Transverse colon (tissue), 4 donors: ENCODE measurements around the gene ATAD3C. TPM values are rescaled to one million over a fixed set of nuclear protein-coding genes. Genes with fewer than 3 reads are reported as not detected.

ENCODE experiments used
- DNase-seq: peaks from one replicate; pipeline ENCODE4 v3.0.0-alpha.2; 2019
- H3K27ac ChIP-seq, 4 donors: fragments of 200-600 bp; sonication (generic); 2 replicates each; pipeline ENCODE4 v1.5.1; 2016 to 2018; ENCODE audit warnings: inconsistent platforms in 4 of 4
- H3K27me3 ChIP-seq: fragments of 200-600 bp; sonication (generic); 2 replicates; pipeline ENCODE4 v1.5.1; 2017; ENCODE audit warnings: inconsistent platforms
- H3K36me3 ChIP-seq, 4 donors: fragments of 200-600 bp; sonication (generic); 2 replicates each; pipeline ENCODE4 v1.5.1; 2017 to 2019; ENCODE audit warnings: inconsistent platforms in 4 of 4
- H3K4me1 ChIP-seq, 4 donors: fragments of 200-600 bp; sonication (generic); 2 replicates each; pipeline ENCODE4 v1.5.1; 2017 to 2020; ENCODE audit warnings: inconsistent platforms in 4 of 4
- H3K4me3 ChIP-seq, 4 donors: fragments of 200-600 bp; sonication (generic); 1 replicate in 1 of 4; 2 replicates in 3 of 4; pipeline versions ENCODE4 v1.5.1 to v1.6.1; 2017 to 2019; ENCODE audit warnings: inconsistent platforms in 4 of 4
- H3K9me3 ChIP-seq, 2 donors: fragments of 200-600 bp; sonication (generic); 2 replicates each; pipeline ENCODE4 v1.5.1; 2017 to 2019; ENCODE audit warnings: inconsistent platforms in 2 of 2
- EP300 ChIP-seq: sonication (generic); formaldehyde crosslinking; IDR thresholded peaks from one replicate; pipeline ENCODE4 v1.6.1; 2017; ENCODE audit warnings: antibody characterized with exemption, low read depth
- POLR2A ChIP-seq: fragments of 450-650 bp; IDR thresholded peaks from one replicate; pipeline ENCODE4 v1.6.1; 2016; ENCODE audit warnings: antibody characterized with exemption, mild to moderate bottlenecking, moderate library complexity
- POLR2AphosphoS5 ChIP-seq, 3 donors: sonication (generic); formaldehyde crosslinking; IDR thresholded peaks; one replicate each; pipeline ENCODE4 v1.6.1; 2016; ENCODE audit warnings: antibody characterized with exemption in 3 of 3
- WGBS, 2 donors: methylation state at CpG; one replicate each; pipeline ENCODE4 v1.1.5; 2018; ENCODE audit warnings: low coverage in 1 of 2; 5-methylcytosine and 5-hydroxymethylcytosine counted together
- in situ Hi-C, 4 donors: fragments of 200-750 bp; cut with MboI; loops; one replicate each; pipeline versions ENCODE4 v1.15.0 to v1.15.1; 2017; ENCODE audit warnings: low sequenced_read_pairs in 3 of 4, low pct_ligation_motif_present in 1 of 4, low pct_unique_long_range_greater_than_20kb in 1 of 4
- intact Hi-C: fragments of 100-400 bp; cut with DNase I; formaldehyde crosslinking; loops from one replicate; pipeline ENCODE4 v1.15.1; 2023; ENCODE audit warnings: low total_unique reads
- total RNA-seq, 4 donors: library from RNA; depleted of rRNA; stranded (reverse); fragments of >200 nt; gene quantifications; one replicate each; pipeline ENCODE4 v1.1.0, GENCODE V29; 2016
- TF ChIP-seq, protein P1 (sequence below), 5 experiments: fragments of 200-600 bp in 3 of 5; fragments of 450-650 bp in 2 of 5; sonication (generic) in 3 of 5; IDR thresholded peaks; 1 replicate in 2 of 5; 2 replicates in 3 of 5; pipeline ENCODE4 v1.5.1; 2016 to 2017; ENCODE audit warnings: antibody characterized with exemption in 5 of 5, inconsistent platforms in 3 of 5, mild to moderate bottlenecking in 2 of 5, moderate library complexity in 1 of 5

ATAD3C gene, protein sequence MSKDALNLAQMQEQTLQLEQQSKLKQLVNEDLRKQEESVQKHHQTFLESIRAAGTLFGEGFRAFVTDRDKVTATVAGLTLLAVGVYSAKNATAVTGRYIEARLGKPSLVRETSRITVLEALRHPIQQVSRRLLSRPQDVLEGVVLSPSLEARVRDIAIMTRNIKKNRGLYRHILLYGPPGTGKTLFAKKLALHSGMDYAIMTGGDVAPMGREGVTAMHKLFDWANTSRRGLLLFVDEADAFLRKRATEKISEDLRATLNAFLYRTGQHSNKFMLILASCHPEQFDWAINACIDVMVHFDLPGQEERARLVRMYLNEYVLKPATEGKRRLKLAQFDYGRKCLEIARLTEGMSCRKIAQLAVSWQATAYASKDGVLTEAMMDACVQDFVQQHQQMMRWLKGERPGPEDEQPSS
- total RNA-seq = 1 to 10 TPM in 1 of 4 donors, under 1 TPM in 2, not detected in 1; 0.75 to 1.3 (median 1.00) TPM

DNA sequence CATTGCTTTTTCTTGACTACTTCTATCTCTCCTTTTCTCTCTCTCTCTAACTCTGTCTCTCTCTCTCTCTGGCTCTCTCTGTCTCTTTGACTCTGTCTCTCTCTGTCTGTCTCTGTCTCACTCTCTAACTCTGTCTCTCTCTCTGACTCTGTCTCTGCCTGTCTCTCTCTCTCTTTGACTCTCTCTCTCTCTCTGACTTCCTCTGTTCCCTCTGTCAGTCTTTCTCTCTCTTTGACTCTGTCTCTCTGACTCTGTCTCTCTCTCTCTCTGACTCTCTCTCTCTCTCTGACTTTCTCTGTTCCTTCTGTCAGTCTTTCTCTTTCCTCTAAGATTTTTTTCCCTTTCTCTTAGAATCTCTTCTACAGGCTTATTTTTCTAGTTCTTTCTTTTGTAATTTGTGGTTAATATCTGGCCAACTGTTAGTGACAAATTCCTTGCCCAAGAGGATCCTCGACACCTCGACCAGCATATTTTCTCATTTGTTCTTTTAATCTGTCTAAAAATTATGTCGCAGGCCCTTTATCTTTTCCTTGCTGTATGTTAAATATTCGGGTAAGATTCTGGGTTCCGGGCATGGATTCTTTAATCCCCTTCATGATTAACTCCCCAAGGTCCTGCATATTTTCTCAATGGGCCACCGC, at the start of gene ATAD3C:
TSS of gene ATAD3C (plus strand) at position 591 of the 641 bp plus-strand sequence. CDS start 995 bp downstream, outside the sequence.
- peaks cover 0 to 5% (median 4%) of the 10 kb centered on the region in 4 donors for H3K4me1 ChIP-seq
- no peak within 1 kb of the TSS for H3K27ac ChIP-seq
- TF ChIP-seq POLR2AphosphoS5 (IDR thresholded peaks at IDR 0.05) (no peak), EP300 (no peak), POLR2A (no peak)
- TF ChIP-seq, protein P1, sequence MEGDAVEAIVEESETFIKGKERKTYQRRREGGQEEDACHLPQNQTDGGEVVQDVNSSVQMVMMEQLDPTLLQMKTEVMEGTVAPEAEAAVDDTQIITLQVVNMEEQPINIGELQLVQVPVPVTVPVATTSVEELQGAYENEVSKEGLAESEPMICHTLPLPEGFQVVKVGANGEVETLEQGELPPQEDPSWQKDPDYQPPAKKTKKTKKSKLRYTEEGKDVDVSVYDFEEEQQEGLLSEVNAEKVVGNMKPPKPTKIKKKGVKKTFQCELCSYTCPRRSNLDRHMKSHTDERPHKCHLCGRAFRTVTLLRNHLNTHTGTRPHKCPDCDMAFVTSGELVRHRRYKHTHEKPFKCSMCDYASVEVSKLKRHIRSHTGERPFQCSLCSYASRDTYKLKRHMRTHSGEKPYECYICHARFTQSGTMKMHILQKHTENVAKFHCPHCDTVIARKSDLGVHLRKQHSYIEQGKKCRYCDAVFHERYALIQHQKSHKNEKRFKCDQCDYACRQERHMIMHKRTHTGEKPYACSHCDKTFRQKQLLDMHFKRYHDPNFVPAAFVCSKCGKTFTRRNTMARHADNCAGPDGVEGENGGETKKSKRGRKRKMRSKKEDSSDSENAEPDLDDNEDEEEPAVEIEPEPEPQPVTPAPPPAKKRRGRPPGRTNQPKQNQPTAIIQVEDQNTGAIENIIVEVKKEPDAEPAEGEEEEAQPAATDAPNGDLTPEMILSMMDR (IDR thresholded peaks at IDR 0.05) = no peak
- no peaks in the 10 kb centered on the region for H3K36me3 ChIP-seq
- intact Hi-C loops (loop anchor here (2.0 kb wide), 1 partner anchor 36 kb away; no protein-coding TSS in a partner anchor), in situ Hi-C loops (no loop called here)
- no peaks in the 10 kb centered on the region for H3K27me3 ChIP-seq
- WGBS, 2 donors = 85 to 95% methylated on average over 5 to 6 of the region's 6 CpGs
- no peaks in the 10 kb centered on the region for H3K9me3 ChIP-seq
- no peak within 1 kb of the TSS for H3K4me3 ChIP-seq
- DNase-seq = no peak

DNA sequence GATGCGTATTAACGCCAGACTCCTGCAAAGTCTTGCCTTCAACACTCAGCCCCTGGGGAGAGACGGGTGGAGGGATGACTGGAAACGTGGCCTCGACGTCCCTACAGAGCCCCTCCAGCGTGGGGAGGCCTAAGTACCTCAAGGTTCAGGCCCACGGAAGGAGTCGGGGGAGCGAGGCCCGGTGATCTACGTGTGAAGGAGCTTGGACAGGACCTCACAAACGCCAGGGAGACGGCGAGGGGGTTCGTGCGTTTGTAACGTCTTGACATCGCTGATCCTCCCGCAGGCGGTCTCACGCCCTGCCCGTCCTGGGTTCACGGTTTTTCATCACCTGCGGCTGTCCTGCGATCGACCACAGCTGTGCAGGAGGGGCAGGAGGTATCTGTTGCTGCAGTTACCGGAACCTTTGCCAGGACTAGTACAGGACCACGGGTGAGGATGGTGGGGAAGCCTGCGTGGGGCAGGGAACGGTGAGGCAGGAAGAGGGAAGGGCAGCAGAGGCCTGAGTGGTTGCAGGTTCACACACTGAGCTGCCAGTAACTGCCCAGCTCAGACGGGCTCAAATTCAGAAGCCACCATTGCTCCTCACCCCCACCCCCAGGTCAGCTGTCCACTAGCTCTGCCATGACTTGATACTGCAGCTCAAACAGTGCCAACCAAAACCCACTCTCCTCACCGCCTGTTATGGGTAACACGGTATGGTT, 49.5 kb upstream of the ATAD3C start:
- in situ Hi-C loops = no loop called here
- H3K27me3 ChIP-seq = no peaks in the 10 kb centered on the region
- peaks cover 0 to 18% (median 7%) of the 10 kb centered on the region in 4 donors for H3K36me3 ChIP-seq

DNA sequence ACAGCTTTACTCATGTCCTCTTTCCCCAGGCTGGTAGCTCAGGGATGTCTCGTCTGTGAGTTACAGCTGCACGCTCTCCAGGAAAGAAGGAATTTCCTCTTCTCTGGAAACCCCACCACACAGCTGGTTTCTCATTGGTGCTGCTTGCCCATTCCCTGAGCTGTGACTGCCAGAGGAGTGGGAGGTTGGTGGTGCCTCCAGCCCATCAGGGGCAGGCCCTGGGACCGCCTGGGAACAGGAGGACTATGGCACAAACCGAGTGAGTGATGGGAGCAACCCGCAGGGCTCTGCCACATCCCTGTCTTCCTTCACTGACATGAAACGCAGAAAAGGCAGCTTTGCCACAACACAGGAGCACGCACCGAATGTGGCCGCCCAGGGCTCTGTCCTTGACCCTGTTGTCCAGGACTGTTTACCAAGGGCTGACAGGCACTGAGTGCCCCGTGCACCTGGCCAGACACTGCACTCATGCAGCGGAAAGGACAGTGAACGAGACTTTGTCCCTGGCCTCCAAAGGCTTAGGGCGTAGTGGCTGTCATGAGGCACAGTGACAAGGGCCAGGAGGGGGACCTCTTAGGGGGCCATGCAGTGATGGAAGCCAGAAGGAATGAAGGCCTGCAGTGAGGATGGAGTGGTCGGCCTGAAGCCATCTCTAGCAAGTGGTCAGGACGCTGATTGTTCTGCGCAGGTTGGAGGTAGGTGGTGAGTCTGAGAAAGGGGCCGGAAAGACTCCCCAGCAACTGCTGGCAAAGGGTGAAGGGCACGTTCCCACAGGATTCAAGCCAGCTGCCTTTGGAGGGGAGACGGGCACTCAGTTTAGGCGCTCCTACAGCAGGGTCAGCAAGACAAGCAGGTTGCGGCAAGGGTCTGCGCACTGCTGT, 48.7 kb upstream of the ATAD3C start:
- Histone ChIP-seq H3K4me1 (peaks cover 20 to 37% (median 28%) of the 10 kb centered on the region in 4 donors), H3K4me3 (peak overlapping the region in 1 of 4 donors; percentile 79), H3K27me3 (no peaks in the 10 kb centered on the region), H3K9me3 (no peaks in the 10 kb centered on the region), H3K27ac (peak overlapping the region in 3 of 4 donors; percentile 86 to 94 (median 90)), H3K36me3 (peaks cover 0 to 22% (median 3%) of the 10 kb centered on the region in 4 donors)
- in situ Hi-C loops (no loop called here), intact Hi-C loops (loop anchor here (5.0 kb wide), 1 partner anchor 36 kb away; the partner anchor contains the start of gene VWA1)
- TF ChIP-seq POLR2AphosphoS5 (IDR thresholded peaks at IDR 0.05) (peak in 1 of 3 donors; percentile 2), EP300 (no peak), POLR2A (no peak)
- WGBS, 2 donors = 83 to 90% methylated on average over 4 to 19 of the region's 22 CpGs
- no peak for DNase-seq

More for the DNA sequence above, 49.5 kb upstream of the ATAD3C start:
- peak overlapping the region; percentile 86 to 94 (median 89) for H3K27ac ChIP-seq
- H3K9me3 ChIP-seq = no peaks in the 10 kb centered on the region
- WGBS, 2 donors = 0 to 5% methylated on average over 1 to 34 of the region's 34 CpGs
- peaks cover 15 to 32% (median 25%) of the 10 kb centered on the region in 4 donors for H3K4me1 ChIP-seq
- H3K4me3 ChIP-seq = peak overlapping the region; percentile 79 to 98 (median 87)
- peak in 1 of 3 donors; percentile 43 for TF ChIP-seq POLR2AphosphoS5 (IDR thresholded peaks at IDR 0.05)
- no peak for TF ChIP-seq EP300
- intact Hi-C loops = loop anchor here (5.0 kb wide), 1 partner anchor 37 kb away; the partner anchor contains the start of gene VWA1
- DNase-seq = no peak

DNA sequence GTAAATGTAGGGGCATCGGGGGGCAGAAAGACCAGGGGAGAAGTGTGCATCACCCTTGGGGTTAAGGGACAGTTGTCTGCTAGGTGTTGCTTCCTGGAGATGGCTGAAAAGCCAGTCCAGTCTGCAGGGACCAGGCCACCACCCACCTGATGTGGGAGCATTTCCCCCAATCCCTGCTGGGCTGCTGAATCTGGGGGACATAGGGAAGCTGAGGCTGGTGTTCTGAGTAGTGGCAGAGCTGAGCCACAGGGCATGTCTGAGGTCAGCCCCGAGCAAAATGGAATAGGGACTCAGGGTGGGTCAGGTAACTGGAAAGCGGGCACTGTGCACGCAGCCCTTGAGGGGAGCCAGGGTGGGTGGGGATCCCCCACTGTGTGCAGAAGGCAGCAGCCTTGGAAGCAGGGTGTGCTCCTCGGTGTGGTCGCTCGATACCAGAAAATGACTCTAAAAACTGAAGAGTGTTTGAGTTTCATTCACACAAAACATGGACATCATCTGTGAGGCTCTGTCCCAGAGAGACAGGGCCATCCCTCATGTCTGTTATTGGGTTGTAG, 48.0 kb upstream of the ATAD3C start:
- peaks cover 25 to 45% (median 35%) of the 10 kb centered on the region in 4 donors for H3K4me1 ChIP-seq
- intact Hi-C loops = loop anchor here (5.0 kb wide), 1 partner anchor 36 kb away; the partner anchor contains the start of gene VWA1
- 89 to 92% methylated on average over 5 to 7 of the region's 7 CpGs for WGBS, 2 donors

More for the DNA sequence above, 48.0 kb upstream of the ATAD3C start:
- DNase-seq = no peak
- in situ Hi-C loops = no loop called here
- TF ChIP-seq EP300 (no peak), POLR2AphosphoS5 (IDR thresholded peaks at IDR 0.05) (no peak), POLR2A (no peak)
- TF ChIP-seq, protein P1 (IDR thresholded peaks at IDR 0.05) = no peak
- Histone ChIP-seq H3K4me3 (no peak overlapping the region), H3K27me3 (no peaks in the 10 kb centered on the region), H3K36me3 (peaks cover 0 to 22% (median 2%) of the 10 kb centered on the region in 4 donors), H3K27ac (no peak overlapping the region), H3K9me3 (no peaks in the 10 kb centered on the region)
